Neutrophil (primary cell): ENCODE results near the gene ZBTB20.

Source experiments
- H3K27ac ChIP-seq: fragments of 200-600 bp; sonication (generic); 2 replicates; pipeline ENCODE4 v1.5.1; 2016; ENCODE audit warnings: mild to moderate bottlenecking, moderate library complexity
- H3K27me3 ChIP-seq: fragments of 200-600 bp; sonication (generic); 2 replicates; pipeline ENCODE4 v1.6.0; 2016; ENCODE audit warnings: mild to moderate bottlenecking
- H3K36me3 ChIP-seq: fragments of 200-600 bp; sonication (generic); 2 replicates; pipeline ENCODE4 v1.5.1; 2017
- H3K4me1 ChIP-seq, 2 experiments: fragments of 200-600 bp in 1 of 2; sonication (generic) in 1 of 2; 1 replicate in 1 of 2; 2 replicates in 1 of 2; pipeline versions ENCODE4 v1.5.1 to v1.6.1; 2013 to 2016; ENCODE audit warnings: low read depth in 1 of 2, low read length in 1 of 2, mild to moderate bottlenecking in 1 of 2, moderate library complexity in 1 of 2; ENCODE audit not compliant: control insufficient read depth in 1 of 2, insufficient read depth in 1 of 2
- H3K4me3 ChIP-seq, 2 experiments: fragments of 200-600 bp in 1 of 2; sonication (generic) in 1 of 2; 1 replicate in 1 of 2; 2 replicates in 1 of 2; pipeline ENCODE4 v1.5.1; 2013 to 2016; ENCODE audit warnings: low read depth in 1 of 2, low read length in 1 of 2, mild to moderate bottlenecking in 1 of 2, moderate library complexity in 1 of 2
- H3K9me3 ChIP-seq: fragments of 200-600 bp; sonication (generic); 2 replicates; pipeline ENCODE4 v1.5.1; 2016
- CTCF ChIP-seq: fragments of 200-600 bp; sonication (generic); IDR thresholded peaks from 2 replicates; pipeline ENCODE4 v1.5.1; 2016; ENCODE audit warnings: antibody characterized with exemption

Gene ZBTB20

GRCh38 chr3:114496021-114496434 is 651.1 kb downstream of the ZBTB20 start:
- no peak overlapping the region for H3K27ac ChIP-seq
- H3K4me1 ChIP-seq, result peaks cover 0 to 4% of the 10 kb centered on the region in 2 experiments
- no peak for TF ChIP-seq CTCF
- H3K4me3 ChIP-seq, result no peak overlapping the region
- H3K27me3 ChIP-seq, result no peaks in the 10 kb centered on the region
- no peaks in the 10 kb centered on the region for H3K36me3 ChIP-seq
- no peaks in the 10 kb centered on the region for H3K9me3 ChIP-seq

- TF ChIP-seq CTCF, result no peak
- no peaks in the 10 kb centered on the region for H3K4me1 ChIP-seq
- no peak overlapping the region for H3K27ac ChIP-seq
- no peak overlapping the region for H3K4me3 ChIP-seq
- no peaks in the 10 kb centered on the region for H3K27me3 ChIP-seq
- no peaks in the 10 kb centered on the region for H3K9me3 ChIP-seq
- H3K36me3 ChIP-seq, result no peaks in the 10 kb centered on the region
Observed at GRCh38 chr3:114494498-114494897, 652.6 kb downstream of the ZBTB20 start.

- H3K4me3 ChIP-seq, result no peak overlapping the region
- no peaks in the 10 kb centered on the region for H3K9me3 ChIP-seq
- no peak for TF ChIP-seq CTCF
- no peaks in the 10 kb centered on the region for H3K4me1 ChIP-seq
- H3K36me3 ChIP-seq, result no peaks in the 10 kb centered on the region
- no peaks in the 10 kb centered on the region for H3K27me3 ChIP-seq
- H3K27ac ChIP-seq, result no peak overlapping the region
Observed at GRCh38 chr3:114490829-114491228, 656.3 kb downstream of the ZBTB20 start.

- H3K9me3 ChIP-seq, result no peaks in the 10 kb centered on the region
- no peak for TF ChIP-seq CTCF
- H3K27ac ChIP-seq, result no peak overlapping the region
- H3K4me1 ChIP-seq, result no peaks in the 10 kb centered on the region
- H3K27me3 ChIP-seq, result no peaks in the 10 kb centered on the region
- H3K4me3 ChIP-seq, result no peak overlapping the region
- no peaks in the 10 kb centered on the region for H3K36me3 ChIP-seq
Observed at GRCh38 chr3:114487502-114487901, 659.6 kb downstream of the ZBTB20 start.

- TF ChIP-seq CTCF, result no peak
- Histone ChIP-seq H3K4me3 (no peak overlapping the region), H3K36me3 (no peaks in the 10 kb centered on the region)
Observed at GRCh38 chr3:114484919-114485318, 662.2 kb downstream of the ZBTB20 start.

GRCh38 chr3:114481113-114481512 is 666.0 kb downstream of the ZBTB20 start:
- H3K4me1 ChIP-seq, result peaks cover 17 to 19% of the 10 kb centered on the region in 2 experiments
- no peak overlapping the region for H3K4me3 ChIP-seq
- H3K9me3 ChIP-seq, result no peaks in the 10 kb centered on the region
- H3K27ac ChIP-seq, result no peak overlapping the region
- no peaks in the 10 kb centered on the region for H3K27me3 ChIP-seq
- no peak for TF ChIP-seq CTCF
- no peaks in the 10 kb centered on the region for H3K36me3 ChIP-seq

More at GRCh38 chr3:114484919-114485318, 662.2 kb downstream of the ZBTB20 start:
- no peaks in the 10 kb centered on the region for H3K27me3 ChIP-seq
- peaks cover 17 to 19% of the 10 kb centered on the region in 2 experiments for H3K4me1 ChIP-seq
- no peak overlapping the region for H3K27ac ChIP-seq
- no peaks in the 10 kb centered on the region for H3K9me3 ChIP-seq
